GM12878 (cell line): ENCODE measurements around the gene PRKRIP1. TPM values are rescaled to one million over a fixed set of nuclear protein-coding genes. Genes with fewer than 3 reads are reported as not detected.

Experiments
- ATAC-seq: fragments of 200-7000 bp; cut with Tn5 transposase; 3 replicates; pipeline ENCODE4 v1.9.1; 2020; ENCODE audit warnings: mild to moderate bottlenecking, moderate library complexity
- BruUV-seq: library from RNA; stranded (reverse); fragments of 400-500 nt; replicated peaks from 2 replicates; lab custom pipeline; 2021; lab: Mats Ljungman, UMichigan
- CTCF ChIA-PET: fragments of 300-600 bp; sonication (Branson Sonifier 250); formaldehyde crosslinking; extraction: SDS; loops from one replicate; lab custom pipeline; 2021; ENCODE audit warnings: inconsistent platforms; lab: Yijun Ruan, JAX
- POLR2A ChIA-PET: fragments of 350-600 bp; formaldehyde crosslinking; extraction: SDS; loops from one replicate; lab custom pipeline; 2021; ENCODE audit warnings: inconsistent platforms; lab: Charles Lee
- RAD21 ChIA-PET: fragments of 300-600 bp; sonication (Branson Sonifier 250); formaldehyde crosslinking; loops from one replicate; lab custom pipeline; 2023; ENCODE audit warnings: antibody characterized with exemption; ENCODE audit not compliant: unreplicated experiment; lab: Charles Lee
- SMC1A ChIA-PET: fragments of 300-600 bp; sonication (Branson Sonifier 250); formaldehyde crosslinking; loops from one replicate; lab custom pipeline; 2023; ENCODE audit not compliant: unreplicated experiment, uncharacterized antibody; lab: Charles Lee
- DNase-seq: peaks from one replicate; pipeline ENCODE4 v3.0.0-alpha.2; 2011; ENCODE audit warnings: low read depth, low spot score
- FAIRE-seq: peaks from 3 replicates; lab custom pipeline; 2011; peaks lifted over from hg19 to GRCh38; lab: Jason Lieb, UNC
- H2AFZ ChIP-seq: 2 replicates; pipeline ENCODE4 v1.6.0; 2011; ENCODE audit warnings: low read depth, low read length, control low read depth; ENCODE audit not compliant: control insufficient read depth
- H3K27ac ChIP-seq: 2 replicates; pipeline ENCODE4 v1.5.1; 2011; ENCODE audit warnings: control low read depth; ENCODE audit not compliant: control insufficient read depth, insufficient read depth
- H3K27me3 ChIP-seq, 2 experiments: replicated peaks in 1 of 2; 2 replicates each; pipeline versions ENCODE4 v1.6.0 to v1.6.1; 2011; ENCODE audit warnings: low read length in 1 of 2; ENCODE audit not compliant: control insufficient read depth in 2 of 2, insufficient read depth in 2 of 2
- H3K36me3 ChIP-seq, 2 experiments: 2 replicates each; pipeline ENCODE4 v1.5.1; 2011; ENCODE audit warnings: low read length in 1 of 2; ENCODE audit not compliant: control insufficient read depth in 2 of 2, insufficient read depth in 2 of 2
- H3K4me1 ChIP-seq: 2 replicates; pipeline ENCODE4 v1.6.1; 2011; ENCODE audit warnings: mild to moderate bottlenecking, low read length, moderate library complexity, mixed read lengths; ENCODE audit not compliant: control insufficient read depth, insufficient read depth
- H3K4me2 ChIP-seq: 2 replicates; pipeline ENCODE4 v1.6.0; 2011; ENCODE audit warnings: control low read depth; ENCODE audit not compliant: control insufficient read depth, insufficient read depth
- H3K4me3 ChIP-seq: fragments of 200-600 bp; sonication (generic); 2 replicates; pipeline ENCODE4 v1.5.1; 2016
- H3K79me2 ChIP-seq: 2 replicates; pipeline ENCODE4 v1.6.0; 2011; ENCODE audit warnings: low read length; ENCODE audit not compliant: control insufficient read depth, insufficient read depth
- H3K9ac ChIP-seq: 2 replicates; pipeline ENCODE4 v1.8.0; 2011; ENCODE audit warnings: low read length, control low read depth, mixed read lengths; ENCODE audit not compliant: control insufficient read depth, insufficient read depth
- H3K9me3 ChIP-seq: replicated peaks from 3 replicates; pipeline ENCODE4 v1.5.1; 2011; ENCODE audit warnings: mild to moderate bottlenecking, low read length; ENCODE audit not compliant: control insufficient read depth, insufficient read depth
- H4K20me1 ChIP-seq: 2 replicates; pipeline ENCODE4 v1.6.0; 2011; ENCODE audit not compliant: control insufficient read depth, insufficient read depth
- ATF7 ChIP-seq: fragments of 450-650 bp; IDR thresholded peaks from 2 replicates; pipeline ENCODE4 v1.6.1; 2016; ENCODE audit warnings: low read depth, mild to moderate bottlenecking
- CHD1 ChIP-seq: IDR thresholded peaks from 2 replicates; pipeline ENCODE4 v1.6.1; 2012; ENCODE audit warnings: low read depth, low read length, improper control_type of control experiment
- IRF5 ChIP-seq: fragments of 450-650 bp; IDR thresholded peaks from 2 replicates; pipeline ENCODE4 v1.6.1; 2017; ENCODE audit warnings: borderline replicate concordance
- MXI1 ChIP-seq: fragments of 150-350 bp; IDR thresholded peaks from 2 replicates; pipeline ENCODE4 v1.6.1; 2011; ENCODE audit warnings: low read depth, mild to moderate bottlenecking, inconsistent platforms, low read length, improper control_type of control experiment
- NR2C1 ChIP-seq: fragments of 450-650 bp; IDR thresholded peaks from 2 replicates; pipeline ENCODE4 v1.6.1; 2017; ENCODE audit warnings: antibody characterized with exemption, mild to moderate bottlenecking, moderate library complexity
- NR2F1 ChIP-seq: fragments of 450-650 bp; conservative IDR thresholded peaks from 2 replicates; pipeline ENCODE4 v1.6.1; 2017; ENCODE audit warnings: mild to moderate bottlenecking
- ZNF622 ChIP-seq: fragments of 450-650 bp; IDR thresholded peaks from 2 replicates; pipeline ENCODE4 v1.6.1; 2017; ENCODE audit warnings: mild to moderate bottlenecking, inconsistent platforms
- ZSCAN29 ChIP-seq: fragments of 450-650 bp; IDR thresholded peaks from 2 replicates; pipeline ENCODE4 v1.6.1; 2017; ENCODE audit warnings: mild to moderate bottlenecking, moderate library complexity
- WGBS: methylation state at CpG from one replicate; pipeline ENCODE4 v1.1.6; 2016; ENCODE audit warnings: low lambda C conversion rate; ENCODE audit not compliant: insufficient replicate concordance, insufficient coverage; ENCODE audit errors: missing lambda C conversion rate; 5-methylcytosine and 5-hydroxymethylcytosine counted together
- in situ Hi-C: fragments of 300-500 bp; cut with MboI; formaldehyde crosslinking; loops from 9 replicates; pipeline ENCODE4 v1.14.3; 2018; ENCODE audit warnings: mixed read lengths
- intact Hi-C: fragments of 100-400 bp; cut with micrococcal nuclease; formaldehyde crosslinking; loops from one replicate; pipeline ENCODE4 v1.14.2; 2022; ENCODE audit not compliant: unreplicated experiment
- polyA plus RNA-seq, 11 experiments: library from polyadenylated mRNA; depleted of rRNA in 4 of 11; unstranded in 6 of 11; stranded (reverse) in 5 of 11; fragments of >200 nt; fragmentation: Nextera tagmentation in 4 of 11; fragmentation: Illumina TruSeq in 1 of 11; extraction: Ambion mirVana in 4 of 11; extraction: Trizol in 1 of 11; gene quantifications; 1 replicate in 1 of 11; 2 replicates in 10 of 11; pipeline versions ENCODE4 v1.2.1 to v1.2.3, GENCODE V29; 2011 to 2016; ENCODE audit warnings: inconsistent platforms in 2 of 11, missing spikeins in 2 of 11, low read depth in 1 of 11
- total RNA-seq, 4 experiments: library from RNA; depleted of rRNA in 3 of 4; stranded (reverse); fragments of >200 nt in 3 of 4; fragmentation: Illumina TruSeq in 1 of 4; extraction: Trizol in 1 of 4; gene quantifications; 2 replicates each; pipeline versions ENCODE4 v1.2.1 to v1.2.3, GENCODE V29; 2013 to 2021

Gene PRKRIP1
- total and polyA plus RNA-seq, 10 of the 15 experiments (the other 5 are each of a cell fraction or from before 2014, with no cell fraction given), result 17.0 to 38.4 (median 25.5) TPM

DNA sequence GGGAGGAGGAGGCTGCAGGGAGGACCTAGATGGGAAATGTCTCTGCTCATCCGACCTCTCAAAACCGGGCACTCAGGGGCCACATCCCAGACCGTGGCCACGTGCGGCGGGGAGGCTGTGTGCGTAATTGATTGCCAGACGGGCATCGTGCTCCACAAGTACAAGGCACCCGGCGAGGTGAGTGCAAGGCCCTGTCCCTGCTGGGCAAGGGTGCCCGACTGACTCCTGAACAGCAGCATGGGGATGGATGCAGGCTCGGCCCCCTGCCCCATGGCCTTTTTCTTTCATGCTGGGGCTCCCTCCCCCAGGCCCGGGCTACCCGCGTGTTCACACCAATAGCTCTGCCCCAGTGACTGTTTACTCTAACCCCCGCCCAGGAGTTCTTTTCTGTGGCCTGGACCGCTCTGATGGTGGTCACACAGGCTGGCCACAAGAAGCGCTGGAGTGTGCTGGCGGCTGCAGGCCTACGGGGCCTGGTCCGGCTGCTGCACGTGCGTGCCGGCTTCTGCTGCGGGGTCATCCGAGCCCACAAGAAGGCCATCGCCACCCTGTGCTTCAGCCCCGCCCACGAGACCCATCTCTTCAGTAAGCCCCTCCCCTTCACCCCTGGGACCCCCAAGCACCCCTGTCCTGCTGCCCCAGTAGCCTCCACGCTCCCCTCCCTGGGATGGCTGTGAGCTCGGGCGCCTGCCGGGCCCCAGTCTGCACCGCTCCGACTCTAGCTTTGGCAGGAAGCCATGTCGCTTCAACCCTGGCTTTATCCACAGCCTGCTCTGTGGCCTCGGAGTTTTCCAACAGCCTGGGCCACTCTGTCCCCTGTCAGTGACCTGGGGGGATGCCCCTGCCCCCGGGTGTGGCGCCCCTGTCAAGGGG is 72.6 kb downstream of the PRKRIP1 start:
- ChIA-PET CTCF (interaction anchor here (1.6 to 7.0 kb wide), 3 partner anchors 19 to 66 kb away, joined by 5 to 94 read pairs (median 9); no protein-coding TSS in a partner anchor), SMC1A (interaction anchor here (3.7 kb wide), 1 partner anchor 65 kb away, joined by 32 read pairs; no protein-coding TSS in a partner anchor), POLR2A (no interaction called here), RAD21 (no interaction called here)
- ATAC-seq (no peak), FAIRE-seq (no peak), DNase-seq (no peak)
- in situ Hi-C loops (no loop called here), intact Hi-C loops (loop anchor here (5.0 kb wide), 1 partner anchor 181 kb away; the partner anchor contains the start of gene SH2B2)
- 87% methylated on average over 40 of the region's 40 CpGs for WGBS
- H3K4me3 ChIP-seq, result no peak overlapping the region
- peaks cover 24% of the 10 kb centered on the region for H3K79me2 ChIP-seq
- no peak overlapping the region for H3K4me2 ChIP-seq
- peaks cover 10% of the 10 kb centered on the region for H3K4me1 ChIP-seq
- no peak overlapping the region for H3K27ac ChIP-seq
- H3K9ac ChIP-seq, result no peak overlapping the region
- TF ChIP-seq ZNF622, result no peak
- TF ChIP-seq MXI1, result no peak
- no peak for TF ChIP-seq CHD1
- peaks cover 6 to 26% of the 10 kb centered on the region in 2 experiments for H3K36me3 ChIP-seq
- H3K27me3 ChIP-seq, result no peaks in the 10 kb centered on the region
- no TSS peak for BruUV-seq
- no peaks in the 10 kb centered on the region for H4K20me1 ChIP-seq
- no peak overlapping the region for H2AFZ ChIP-seq
- H3K9me3 ChIP-seq, result no peaks in the 10 kb centered on the region

DNA sequence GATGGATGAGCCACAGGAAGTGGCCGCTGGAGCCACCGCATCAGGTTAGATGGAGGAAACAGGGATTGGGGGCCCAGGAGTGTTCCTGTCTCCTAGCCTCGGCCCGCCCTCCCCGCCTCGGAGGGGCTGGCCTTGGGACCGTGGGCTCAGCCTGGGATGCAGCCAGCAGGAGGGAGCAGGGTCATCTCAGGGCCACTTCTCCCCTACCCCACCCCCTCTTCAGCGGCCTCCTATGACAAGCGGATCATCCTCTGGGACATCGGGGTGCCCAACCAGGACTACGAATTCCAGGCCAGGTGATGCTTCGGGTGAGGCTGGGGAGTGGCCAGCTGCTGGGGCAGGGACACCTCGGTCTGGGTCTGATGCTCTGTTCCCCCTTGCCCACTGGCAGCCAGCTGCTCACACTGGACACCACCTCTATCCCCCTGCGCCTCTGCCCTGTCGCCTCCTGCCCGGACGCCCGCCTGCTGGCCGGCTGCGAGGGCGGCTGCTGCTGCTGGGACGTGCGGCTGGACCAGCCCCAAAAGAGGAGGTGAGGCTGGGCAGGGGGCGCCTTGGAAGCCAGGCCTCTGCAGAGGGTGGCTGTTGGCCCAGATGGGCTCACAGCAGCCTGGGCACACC is 73.3 kb downstream of the PRKRIP1 start:
- ATAC-seq (no peak), FAIRE-seq (no peak), DNase-seq (no peak)
- H3K79me2 ChIP-seq, result peaks cover 17% of the 10 kb centered on the region
- H2AFZ ChIP-seq, result no peak overlapping the region
- no peak overlapping the region for H3K9ac ChIP-seq
- no peak overlapping the region for H3K27ac ChIP-seq
- no peaks in the 10 kb centered on the region for H4K20me1 ChIP-seq
- intact Hi-C loops, result loop anchor here (5.0 kb wide), 1 partner anchor 182 kb away; the partner anchor contains the start of gene SH2B2
- BruUV-seq, result no TSS peak
- H3K9me3 ChIP-seq, result no peaks in the 10 kb centered on the region
- ChIA-PET CTCF (no interaction called here), RAD21 (no interaction called here), POLR2A (no interaction called here), SMC1A (no interaction called here)
- H3K4me3 ChIP-seq, result no peak overlapping the region
- H3K4me1 ChIP-seq, result peaks cover 9% of the 10 kb centered on the region
- H3K4me2 ChIP-seq, result no peak overlapping the region
- 95% methylated on average over 24 of the region's 24 CpGs for whole genome bisulfite sequencing
- in situ Hi-C loops, result no loop called here
- peaks cover 6 to 26% of the 10 kb centered on the region in 2 experiments for H3K36me3 ChIP-seq
- no peaks in the 10 kb centered on the region for H3K27me3 ChIP-seq
- TF ChIP-seq IRF5, result no peak
- TF ChIP-seq ZSCAN29, result no peak
- no peak for TF ChIP-seq ATF7
- no peak for TF ChIP-seq NR2C1
- no peak for TF ChIP-seq NR2F1
